HG03378 (cell line): ENCODE results near the gene FAM204A.

ENCODE experiments used
- ATAC-seq: cut with Tn5 transposase; IDR thresholded peaks from one replicate; pipeline ENCODE4 v1.9.1; 2021; ENCODE audit warnings: mild to moderate bottlenecking, moderate library complexity; ENCODE audit not compliant: unreplicated experiment

The FAM204A gene

DNA sequence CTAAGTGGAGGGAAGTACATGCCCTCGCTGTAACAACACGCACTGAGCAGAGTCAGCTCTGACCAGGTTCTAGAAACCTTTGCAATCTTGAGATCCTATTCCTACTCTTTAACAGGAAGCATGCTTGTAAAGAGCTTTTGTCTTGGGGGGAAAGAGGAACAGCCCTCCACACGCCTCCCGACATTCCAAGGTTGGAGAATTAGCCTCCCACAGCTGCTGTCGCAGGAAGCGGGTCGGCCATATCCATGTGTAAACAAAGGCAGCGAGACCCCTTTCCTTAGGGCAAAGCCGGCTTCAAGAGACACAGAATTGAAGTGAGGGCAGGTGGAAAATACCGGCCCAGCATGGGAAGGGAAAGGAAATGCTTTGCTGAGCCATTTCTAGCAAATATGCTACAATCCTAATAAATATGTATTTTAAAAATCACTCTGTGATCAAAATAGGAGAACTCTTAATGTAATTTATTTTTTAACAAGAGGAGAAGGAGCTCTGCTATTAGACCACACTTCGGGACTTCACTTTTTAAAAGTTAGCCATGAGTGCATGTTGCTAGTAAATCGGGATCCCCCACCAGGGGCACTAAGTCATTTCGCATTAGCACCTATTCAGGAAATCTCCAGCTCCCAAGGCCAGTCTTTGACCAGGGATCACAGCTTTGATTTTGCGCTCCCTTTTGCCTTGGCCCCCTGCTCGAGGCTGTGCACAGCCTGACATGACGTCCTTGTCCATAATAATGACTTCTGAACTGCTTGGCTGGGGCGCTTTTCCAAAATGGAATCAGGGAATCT is 55.9 kb downstream of the FAM204A start:
- ATAC-seq = no peak

DNA sequence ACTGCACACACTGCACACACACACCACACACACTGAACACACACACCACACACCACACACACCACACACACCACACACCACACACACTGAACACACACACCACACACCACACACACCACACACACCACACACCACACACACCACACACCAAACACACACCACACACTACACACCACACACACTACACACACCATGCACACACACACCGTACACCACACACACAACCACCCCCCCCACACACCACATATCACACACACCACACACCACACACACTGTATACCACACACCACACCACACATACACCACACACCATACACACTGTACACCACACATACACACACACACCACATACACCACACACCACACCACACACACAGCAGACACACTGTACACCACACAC is 59.5 kb downstream of the FAM204A start:
- ATAC-seq = no peak

DNA sequence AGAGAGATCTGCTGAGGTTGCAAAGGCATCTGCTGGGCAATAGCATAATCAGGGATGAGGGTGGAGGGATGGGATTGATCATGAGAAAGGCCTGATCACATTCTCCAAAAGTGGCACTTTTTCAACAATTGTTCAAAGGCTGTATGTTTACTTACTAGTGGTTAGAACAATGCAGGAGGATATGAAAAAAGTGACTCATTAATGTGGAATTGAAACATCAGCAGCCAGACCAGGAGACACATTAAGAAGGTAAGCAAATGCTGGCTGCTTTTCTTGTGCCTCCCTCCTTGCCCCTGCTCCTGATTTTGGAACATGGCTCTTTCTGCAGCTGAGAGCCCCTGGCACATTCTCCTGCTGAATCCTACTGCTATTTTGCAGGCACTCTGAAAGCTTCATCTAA is 63.5 kb downstream of the FAM204A start:
- ATAC-seq = no peak

DNA sequence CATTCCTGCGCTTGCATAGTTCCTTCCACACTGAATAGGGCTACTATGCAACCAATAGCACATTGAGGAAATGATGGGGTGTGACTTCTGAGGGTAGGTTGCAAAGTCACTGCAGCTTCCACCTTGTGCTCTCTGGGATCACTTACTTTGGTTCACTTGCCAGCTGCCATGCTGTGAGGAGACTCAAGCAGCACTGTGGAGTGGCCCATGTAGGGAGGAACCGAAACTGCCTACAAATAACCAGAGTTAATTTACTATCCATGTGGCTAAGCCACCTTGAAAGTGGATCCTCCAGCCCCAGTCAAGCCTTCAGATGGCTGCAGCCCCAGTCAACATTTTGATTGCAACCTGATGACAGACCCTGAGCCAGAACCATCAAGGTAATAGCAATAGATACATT is 64.3 kb downstream of the FAM204A start:
- ATAC-seq = no peak

DNA sequence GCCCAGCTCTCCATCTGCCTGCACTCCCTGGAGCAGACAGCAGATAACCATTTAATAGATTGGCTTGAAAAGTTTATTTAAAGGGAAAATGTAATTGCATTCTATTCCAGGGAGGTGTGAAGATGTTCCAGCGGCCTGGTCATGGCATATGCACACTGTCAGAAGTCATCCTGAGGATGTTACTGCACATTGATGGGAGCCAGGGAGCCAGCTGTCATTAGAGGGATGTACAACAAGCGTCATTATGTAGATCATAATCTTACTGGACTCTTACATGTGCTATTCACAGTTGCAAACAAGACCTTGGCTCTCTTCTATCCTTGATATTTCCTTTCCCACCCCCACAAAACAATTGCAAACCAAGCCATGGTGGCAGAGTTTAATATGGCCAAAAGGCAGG is 65.4 kb downstream of the FAM204A start:
- no peak for ATAC-seq

DNA sequence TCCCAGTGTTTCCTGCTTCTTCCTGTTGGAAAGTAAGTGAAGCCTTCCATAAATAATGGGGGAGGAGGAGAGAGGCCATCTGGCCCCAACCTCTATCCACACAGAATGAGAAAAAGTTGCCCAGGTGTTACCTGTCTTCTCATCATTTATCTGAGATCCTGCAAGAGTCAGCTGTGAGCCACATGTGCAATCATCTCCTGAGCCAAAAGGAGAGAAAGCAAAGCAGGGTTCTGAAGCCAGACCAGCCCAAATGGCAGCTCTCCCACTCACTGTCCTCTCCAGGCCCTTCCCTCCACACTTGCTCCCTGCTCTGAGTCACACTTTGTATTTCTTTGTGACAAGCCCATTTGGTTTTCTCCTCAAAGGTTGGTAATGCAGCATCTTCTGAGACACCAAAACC is 65.9 kb downstream of the FAM204A start:
- no peak for ATAC-seq

DNA sequence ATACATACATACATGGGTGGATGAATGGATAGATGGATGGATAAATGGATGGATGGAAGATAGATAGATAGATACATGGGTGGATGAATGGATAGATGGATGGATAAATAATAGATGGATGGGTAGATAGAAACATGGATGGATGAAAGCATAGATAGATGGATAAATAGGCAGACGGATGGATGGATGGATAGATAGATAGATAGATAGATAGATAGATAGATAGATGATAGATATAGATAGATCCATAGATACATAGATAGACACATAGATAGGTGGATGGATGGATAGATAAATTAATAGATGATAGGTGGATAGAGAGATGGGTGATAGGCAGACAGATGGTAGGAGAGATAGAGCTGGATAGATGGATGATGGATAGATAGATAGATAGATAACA is 68.5 kb downstream of the FAM204A start:
- no peak for ATAC-seq

DNA sequence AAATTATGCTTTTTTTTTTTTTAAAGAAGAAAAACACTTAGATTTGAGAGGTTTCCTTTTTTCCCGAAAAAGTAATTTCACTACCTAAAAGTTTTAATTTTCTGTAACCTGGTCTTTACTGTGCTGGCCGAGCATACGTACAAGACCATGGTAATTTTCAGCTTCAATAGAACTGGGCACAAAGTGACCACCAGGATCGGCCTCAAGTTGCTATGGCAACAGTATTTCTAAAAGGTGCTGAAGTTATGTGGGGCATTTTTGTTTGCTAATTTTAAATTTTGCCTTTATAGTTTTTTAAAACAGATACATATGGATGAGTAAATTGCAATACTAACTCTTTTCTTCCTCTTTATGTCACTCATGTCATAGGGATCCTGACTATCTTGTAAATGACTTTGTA is 69.4 kb downstream of the FAM204A start:
- no peak for ATAC-seq

DNA sequence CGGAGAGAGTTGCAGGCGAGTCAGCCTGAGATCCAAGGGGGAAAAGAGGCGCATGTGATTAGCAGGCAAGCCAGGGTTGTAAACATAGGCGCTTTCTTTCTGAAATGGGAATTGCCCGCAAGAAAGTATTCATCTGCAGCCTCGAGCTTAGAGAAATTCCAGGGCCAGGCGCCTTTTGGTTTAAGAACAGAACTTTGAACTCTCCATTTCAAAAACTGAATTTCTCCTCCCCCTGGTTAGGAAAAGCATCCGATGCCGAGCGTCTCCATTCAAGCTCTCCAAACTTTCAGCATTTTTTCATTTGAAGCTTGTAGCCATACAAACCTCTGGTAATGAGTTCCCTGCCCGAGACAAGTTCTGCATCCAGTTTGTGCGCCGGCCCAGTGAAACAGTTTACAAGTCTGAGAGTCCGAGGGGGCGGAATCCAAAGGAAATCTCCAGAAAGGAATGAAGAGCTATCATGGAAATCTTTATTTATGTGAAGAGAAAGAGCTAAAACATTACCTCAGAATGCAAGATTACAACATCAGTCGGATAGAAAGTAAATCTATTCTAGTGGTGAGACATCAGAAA is 69.9 kb downstream of the FAM204A start:
- no peak for ATAC-seq

DNA sequence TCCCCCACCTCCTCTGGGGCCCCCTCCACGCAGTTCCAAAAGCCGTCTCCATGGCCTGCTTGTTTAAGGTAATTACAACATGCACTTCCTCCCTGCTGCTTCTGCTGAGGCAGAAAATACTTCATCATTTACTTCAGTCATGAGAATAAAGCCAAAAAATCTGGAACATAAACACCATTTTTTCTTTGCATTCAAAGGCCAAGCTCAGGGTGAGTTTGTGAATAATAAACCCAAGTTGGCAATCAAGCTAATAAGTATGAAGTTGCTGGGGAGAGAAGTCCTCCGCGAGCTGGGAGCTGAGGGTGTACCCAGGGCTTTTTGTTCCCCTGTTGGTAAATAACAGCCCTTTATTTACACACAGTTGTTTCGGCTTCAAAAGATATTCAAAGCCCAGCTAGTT is 70.5 kb downstream of the FAM204A start:
- ATAC-seq = no peak

DNA sequence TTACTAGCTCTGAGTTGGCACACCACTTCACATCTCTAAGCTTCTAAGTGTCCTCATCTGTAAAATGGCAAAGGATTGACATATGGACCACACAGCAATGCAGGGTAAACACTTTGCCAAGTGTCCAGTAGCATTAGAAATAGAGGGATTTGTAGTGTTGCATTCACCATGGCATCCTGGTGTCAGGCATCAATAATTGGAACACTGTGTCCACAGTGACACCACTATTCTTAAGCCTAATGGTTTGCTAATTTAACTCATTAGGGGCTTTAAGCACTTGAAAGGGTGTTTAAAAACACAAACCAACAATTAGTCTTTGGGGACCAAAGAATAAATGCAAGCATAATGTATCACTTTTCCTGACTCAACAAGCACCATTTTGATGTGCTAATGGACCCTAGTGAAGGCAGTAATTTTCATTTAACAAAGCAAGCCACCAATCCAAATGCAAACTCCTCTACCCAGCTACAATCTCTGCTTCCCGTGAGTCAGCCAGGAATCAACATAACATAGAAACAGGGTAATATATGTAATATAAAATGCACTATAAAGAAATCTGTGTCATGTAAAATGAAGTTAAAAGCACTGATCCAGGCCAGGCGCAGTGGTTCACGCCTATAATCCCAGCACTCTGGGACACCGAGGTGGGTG is 75.9 kb downstream of the FAM204A start:
- ATAC-seq = no peak

DNA sequence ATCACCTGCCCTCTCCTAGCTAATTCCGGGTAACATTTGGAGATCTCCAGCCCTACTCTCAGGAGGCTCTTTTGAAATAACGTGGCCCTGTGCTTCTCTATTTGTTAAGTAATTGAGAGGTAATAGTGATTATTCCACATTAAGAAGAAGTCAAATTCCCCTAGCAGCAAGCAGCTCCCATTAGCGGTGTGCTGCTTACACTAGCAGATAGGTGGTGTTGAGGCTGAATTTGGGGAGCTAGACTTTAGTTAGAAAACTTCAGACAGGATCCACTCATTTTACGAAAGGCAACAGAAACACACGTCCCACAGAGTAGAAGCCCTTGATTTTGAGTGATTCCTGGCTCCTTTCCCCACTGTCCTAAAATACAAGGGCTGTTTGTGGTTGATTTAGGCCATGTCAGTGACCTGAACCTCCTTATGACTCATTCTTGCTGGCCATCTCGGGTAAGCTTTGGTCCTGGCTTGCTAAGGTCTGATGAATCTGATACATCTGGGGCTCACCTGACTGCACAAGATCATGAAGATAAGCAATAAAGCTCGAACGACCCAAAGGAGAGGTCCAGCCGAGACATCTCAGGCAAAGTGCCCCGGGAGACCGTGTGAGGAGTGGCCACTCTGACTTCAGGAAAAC is 77.2 kb downstream of the FAM204A start:
- ATAC-seq = no peak

DNA sequence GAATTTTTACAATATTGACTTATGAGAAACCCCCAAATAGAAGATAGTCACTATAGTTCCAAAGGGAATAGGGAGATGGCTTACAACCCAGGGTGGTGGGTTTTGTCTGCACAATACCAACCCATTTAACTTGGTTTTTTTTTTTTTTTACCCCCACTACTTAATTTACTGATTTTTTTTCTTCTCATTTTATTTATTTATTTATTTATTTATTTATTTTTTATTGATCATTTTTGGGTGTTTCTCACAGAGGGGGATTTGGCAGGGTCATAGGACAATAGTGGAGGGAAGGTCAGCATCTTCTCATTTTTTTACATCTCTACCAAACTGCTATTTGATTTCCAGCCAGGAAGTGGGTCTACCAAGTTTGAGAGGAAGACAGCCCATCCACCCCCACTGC is 77.9 kb downstream of the FAM204A start:
- no peak for ATAC-seq

DNA sequence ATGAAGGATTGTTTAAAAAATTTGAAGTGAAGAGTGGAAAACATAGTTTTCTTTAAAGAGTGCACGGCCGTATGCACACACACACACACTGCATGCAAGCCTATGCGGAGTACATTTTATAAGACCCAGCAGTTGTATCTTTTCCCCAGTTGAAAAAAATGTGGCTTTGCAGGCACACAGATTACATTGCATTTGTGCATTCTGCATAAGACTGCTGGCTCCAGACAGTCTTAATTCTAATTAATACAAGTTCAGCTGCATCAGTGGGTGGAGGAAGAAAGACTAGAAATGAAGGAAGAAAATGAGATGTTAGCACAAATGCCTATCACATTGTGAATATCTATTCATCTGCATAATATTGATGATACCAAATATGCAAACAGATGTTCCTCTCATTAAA is 79.6 kb downstream of the FAM204A start:
- ATAC-seq = no peak

DNA sequence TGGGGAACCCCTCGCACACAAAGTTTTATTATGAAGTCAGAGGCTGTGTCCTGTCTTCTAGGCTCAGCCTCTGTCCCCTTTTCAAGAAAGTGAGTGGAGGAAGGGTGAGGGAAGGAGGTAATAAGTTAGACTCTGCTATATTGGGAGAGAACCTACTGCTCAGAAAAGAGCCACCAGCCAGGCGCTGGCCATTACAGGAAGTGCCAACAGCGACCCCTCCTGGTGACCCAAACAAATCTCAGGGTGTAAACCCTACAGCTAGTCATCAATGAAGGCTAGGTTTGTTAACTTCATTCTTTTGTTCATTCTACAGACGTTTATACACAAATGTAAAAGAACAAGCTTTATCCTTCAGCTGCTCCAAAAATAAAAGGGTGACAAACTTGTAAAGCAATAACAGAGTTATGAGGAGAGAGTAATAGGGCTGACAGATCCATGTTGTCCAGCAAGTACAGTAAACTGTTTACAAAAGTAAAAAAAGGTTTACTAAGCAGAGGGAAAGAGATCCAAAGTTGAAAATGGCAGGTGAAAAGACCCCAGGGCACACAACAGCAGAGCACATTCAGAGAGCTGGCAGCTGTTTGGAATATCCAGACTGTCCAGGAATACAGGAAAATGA is 82.7 kb downstream of the FAM204A start:
- no peak for ATAC-seq

DNA sequence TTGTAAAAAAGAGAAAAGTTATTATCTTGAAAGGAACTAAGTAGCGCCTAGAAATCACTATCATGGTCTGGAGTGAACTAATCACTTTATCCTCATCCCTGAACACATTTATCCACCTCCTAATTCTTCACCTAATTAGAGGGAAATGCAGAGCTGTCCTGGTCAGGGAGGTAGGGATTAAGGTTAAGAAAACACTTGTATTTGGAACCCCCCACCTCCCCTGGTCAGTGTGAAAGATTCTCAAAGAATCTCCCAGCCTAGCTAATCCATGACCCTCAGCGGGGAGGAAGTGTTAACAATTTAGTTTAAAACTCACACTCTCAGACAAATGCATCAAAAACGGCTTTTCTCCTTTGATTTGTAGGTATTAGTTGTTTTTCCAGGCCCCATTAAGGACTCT is 83.8 kb downstream of the FAM204A start:
- ATAC-seq = no peak

DNA sequence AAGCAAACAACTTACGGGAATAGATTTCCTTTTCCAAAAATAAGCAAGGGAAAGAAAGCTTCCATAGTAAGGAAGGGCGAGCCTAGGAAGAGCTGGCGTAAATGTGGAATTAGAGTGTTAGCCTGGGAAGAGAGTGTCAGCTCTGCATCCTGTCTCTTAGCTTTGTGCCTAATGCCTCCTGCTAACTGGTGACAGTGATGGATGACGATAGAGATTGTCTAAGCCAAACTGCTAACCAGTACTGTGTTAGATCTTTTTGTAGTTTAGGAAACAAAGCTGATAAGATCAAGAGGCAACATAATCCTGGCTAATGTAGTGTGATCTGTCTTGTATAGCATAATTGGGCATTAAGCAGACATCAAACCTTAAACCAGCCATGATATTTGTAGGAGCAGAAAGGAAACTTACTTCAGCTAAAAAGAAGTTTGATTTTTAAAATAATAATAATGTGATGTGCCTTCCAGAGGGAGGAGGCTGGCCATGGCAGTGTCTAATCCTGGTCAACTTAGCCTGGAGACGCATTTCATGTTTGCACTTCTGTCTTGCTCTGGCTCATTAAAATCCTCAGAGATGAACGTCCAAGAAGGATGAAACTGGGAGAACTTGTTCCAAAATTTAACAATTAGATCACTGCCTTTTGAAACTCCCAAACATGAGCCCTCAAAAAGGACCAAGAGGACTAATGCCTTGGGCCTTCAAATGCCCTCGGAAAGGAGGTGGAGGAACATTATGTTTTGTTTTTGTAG is 85.1 kb downstream of the FAM204A start:
- no peak for ATAC-seq

DNA sequence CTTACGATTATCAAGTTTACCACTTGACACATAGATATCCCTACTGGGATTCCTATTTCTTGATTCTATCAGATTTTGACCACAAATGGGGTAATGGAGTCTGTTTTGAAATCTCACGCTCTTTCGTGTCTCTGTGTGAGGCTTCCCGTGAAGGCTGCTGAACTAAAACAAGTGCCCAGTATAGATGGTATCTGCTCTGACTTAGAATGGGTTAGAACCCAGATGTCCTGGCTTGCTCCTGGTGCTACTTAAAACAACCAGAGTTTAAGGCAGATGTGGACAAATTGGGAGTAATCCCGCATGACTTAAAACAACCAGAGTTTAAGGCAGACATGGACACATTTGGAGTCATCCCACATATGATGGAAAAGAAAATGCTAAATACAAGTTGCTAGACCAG is 85.9 kb downstream of the FAM204A start:
- ATAC-seq = no peak

DNA sequence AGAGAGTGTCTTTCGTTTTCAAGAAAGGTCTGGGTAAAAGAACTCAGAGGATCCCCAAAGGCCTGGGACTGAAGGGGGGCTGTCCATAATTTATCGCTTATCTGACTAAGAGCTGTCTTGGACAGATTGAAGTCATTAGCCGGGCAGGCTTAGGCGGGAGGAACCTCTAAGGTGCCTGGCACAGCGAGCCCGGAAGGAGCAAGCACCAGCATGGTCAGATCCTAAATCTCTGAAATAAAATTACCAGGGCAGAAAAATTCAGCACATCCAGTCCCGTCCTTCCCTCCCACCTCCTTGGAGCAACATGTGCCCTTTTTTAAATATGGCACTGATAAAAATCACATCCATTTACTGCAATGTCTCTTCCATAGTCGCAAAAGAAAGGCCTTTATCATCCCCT is 86.8 kb downstream of the FAM204A start:
- no peak for ATAC-seq

DNA sequence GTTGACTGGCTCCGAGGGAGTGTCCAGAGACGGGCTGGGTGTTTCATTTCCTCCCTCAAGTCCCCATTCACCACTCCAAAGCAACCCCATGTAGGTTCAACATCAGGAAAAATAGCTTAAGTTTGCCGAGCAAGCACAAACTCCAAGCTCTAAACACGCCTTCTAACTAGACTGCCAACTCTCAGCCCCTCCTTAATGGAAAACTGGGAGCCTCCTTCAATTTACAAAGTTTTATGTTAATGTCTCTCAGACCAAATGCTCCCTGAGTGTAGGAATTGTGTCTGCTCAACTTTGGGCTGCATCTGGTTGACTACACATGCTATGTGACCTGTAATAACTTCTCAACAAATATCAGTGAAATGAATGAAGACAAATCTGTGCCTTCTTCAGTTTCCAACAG is 87.5 kb downstream of the FAM204A start:
- no peak for ATAC-seq

DNA sequence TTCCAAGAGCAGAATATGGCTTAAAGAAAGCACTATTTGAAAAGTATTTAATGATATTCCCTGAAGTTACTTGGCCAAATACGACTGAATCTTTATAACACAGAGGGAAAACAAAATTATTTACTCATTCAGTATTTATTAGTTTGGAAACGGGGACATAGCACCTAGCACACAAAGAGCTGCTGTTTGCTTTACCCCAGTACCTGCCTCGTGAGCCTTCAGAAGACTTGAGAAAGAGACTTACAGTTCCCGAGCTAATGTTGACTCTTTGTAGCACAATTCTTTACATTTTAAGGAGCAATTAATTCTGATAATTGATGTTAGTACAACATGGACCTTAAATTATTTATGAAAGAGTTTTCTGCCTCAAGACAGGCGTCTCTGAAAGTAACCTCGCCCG is 88.7 kb downstream of the FAM204A start:
- ATAC-seq = no peak
